NCI-H1930 (cell line): ENCODE data around the gene TRMT2A.

ENCODE experiments used
- DNase-seq, 2 experiments: peaks; one replicate each; lab custom pipeline; 2025; lab: John Stamatoyannopoulos, UW

TRMT2A gene

GRCh38 chr22:20063271-20064139 is 53.5 kb downstream of the TRMT2A start:
- DNase-seq = no peak

DNA sequence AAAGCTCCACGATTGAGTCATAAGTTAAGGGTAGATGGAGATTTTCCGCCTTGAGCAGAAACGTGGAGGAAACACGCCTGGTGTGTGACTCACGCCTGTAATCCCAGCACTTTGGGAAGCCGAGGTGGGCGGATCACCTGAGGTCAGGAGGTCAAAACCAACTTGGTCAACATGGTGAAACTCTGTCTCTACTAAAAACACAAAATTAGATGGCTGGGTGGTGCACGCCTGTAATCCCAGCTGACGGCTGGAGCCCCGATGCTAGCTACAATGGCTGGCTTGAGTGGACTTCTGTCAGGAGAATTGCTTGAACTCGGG is 54.3 kb downstream of the TRMT2A start:
- no peak for DNase-seq

GRCh38 chr22:20062043-20062765 is 54.8 kb downstream of the TRMT2A start:
- no peak for DNase-seq
